Neutrophil (primary cell): ENCODE measurements around the gene PPID.
"Not testable (repeated sequence)": the region's sequence is repeated elsewhere in the genome, so short reads cannot be mapped to it uniquely, and the experiment has no call there.

Experiments
- H3K27ac ChIP-seq: fragments of 200-600 bp; sonication (generic); 2 replicates; pipeline ENCODE4 v1.5.1; 2016; ENCODE audit warnings: mild to moderate bottlenecking, moderate library complexity
- H3K27me3 ChIP-seq: fragments of 200-600 bp; sonication (generic); 2 replicates; pipeline ENCODE4 v1.6.0; 2016; ENCODE audit warnings: mild to moderate bottlenecking
- H3K36me3 ChIP-seq: fragments of 200-600 bp; sonication (generic); 2 replicates; pipeline ENCODE4 v1.5.1; 2017
- H3K4me1 ChIP-seq, 2 experiments: fragments of 200-600 bp in 1 of 2; sonication (generic) in 1 of 2; 1 replicate in 1 of 2; 2 replicates in 1 of 2; pipeline versions ENCODE4 v1.5.1 to v1.6.1; 2013 to 2016; ENCODE audit warnings: low read depth in 1 of 2, low read length in 1 of 2, mild to moderate bottlenecking in 1 of 2, moderate library complexity in 1 of 2; ENCODE audit not compliant: control insufficient read depth in 1 of 2, insufficient read depth in 1 of 2
- H3K4me3 ChIP-seq, 2 experiments: fragments of 200-600 bp in 1 of 2; sonication (generic) in 1 of 2; 1 replicate in 1 of 2; 2 replicates in 1 of 2; pipeline ENCODE4 v1.5.1; 2013 to 2016; ENCODE audit warnings: low read depth in 1 of 2, low read length in 1 of 2, mild to moderate bottlenecking in 1 of 2, moderate library complexity in 1 of 2
- H3K9me3 ChIP-seq: fragments of 200-600 bp; sonication (generic); 2 replicates; pipeline ENCODE4 v1.5.1; 2016
- CTCF ChIP-seq: fragments of 200-600 bp; sonication (generic); IDR thresholded peaks from 2 replicates; pipeline ENCODE4 v1.5.1; 2016; ENCODE audit warnings: antibody characterized with exemption

The PPID gene

GRCh38 chr4:158664806-158665205 lies 58.4 kb downstream of the PPID start:
- peaks cover 30 to 37% of the 10 kb centered on the region in 2 experiments for H3K4me1 ChIP-seq
- no peaks in the 10 kb centered on the region for H3K36me3 ChIP-seq
- H3K27ac ChIP-seq: peak overlapping the region; percentile 65
- no peak for TF ChIP-seq CTCF
- H3K27me3 ChIP-seq: no peaks in the 10 kb centered on the region
- no peaks in the 10 kb centered on the region for H3K9me3 ChIP-seq
- H3K4me3 ChIP-seq: no peak overlapping the region

GRCh38 chr4:158663707-158664625 lies 59.2 kb downstream of the PPID start:
- Histone ChIP-seq H3K4me1 (peaks cover 30 to 37% of the 10 kb centered on the region in 2 experiments), H3K27ac (peak overlapping the region; percentile 65)
- not testable (repeated sequence) for H3K27me3 ChIP-seq, H3K36me3 ChIP-seq, H3K4me3 ChIP-seq, H3K9me3 ChIP-seq

GRCh38 chr4:158663255-158663654 lies 59.9 kb downstream of the PPID start:
- H3K36me3 ChIP-seq, H3K4me3 ChIP-seq, H3K9me3 ChIP-seq, H3K27me3 ChIP-seq: not testable (repeated sequence)
- peaks cover 30 to 37% of the 10 kb centered on the region in 2 experiments for H3K4me1 ChIP-seq
- peak overlapping the region; percentile 65 for H3K27ac ChIP-seq
